Mesothelial cell of epicardium (in vitro differentiated cells): Measurements from ENCODE around the gene TKT. TPM values are rescaled to one million over a fixed set of nuclear protein-coding genes. Genes with fewer than 3 reads are reported as not detected.

Experiments used
- DNase-seq, 2 experiments: peaks; one replicate each; pipeline ENCODE4 v3.0.0; 2021; ENCODE audit warnings: low spot score in 2 of 2; ENCODE audit not compliant: unreplicated experiment in 2 of 2
- H3K27ac Mint-ChIP-seq: 2 replicates; pipeline ENCODE4 v1.8.0; 2021; ENCODE audit warnings: mixed read lengths
- H3K27me3 Mint-ChIP-seq: 2 replicates; pipeline ENCODE4 v1.8.0; 2021; ENCODE audit warnings: low read depth, mixed read lengths
- H3K36me3 Mint-ChIP-seq: 2 replicates; pipeline ENCODE4 v1.8.0; 2021; ENCODE audit warnings: mixed read lengths
- H3K4me1 Mint-ChIP-seq: 2 replicates; pipeline ENCODE4 v1.8.0; 2021; ENCODE audit warnings: mixed read lengths
- H3K4me3 Mint-ChIP-seq: 2 replicates; pipeline ENCODE4 v1.8.0; 2021; ENCODE audit warnings: mild to moderate bottlenecking, moderate library complexity, mixed read lengths
- H3K9me3 Mint-ChIP-seq: 2 replicates; pipeline ENCODE4 v1.8.0; 2021; ENCODE audit warnings: mixed read lengths
- total RNA-seq: library from RNA; stranded (reverse); gene quantifications from 3 replicates; pipeline ENCODE4 v1.2.1, GENCODE V29; 2021
- TF ChIP-seq, protein P1 (sequence below): fragments of 200-600 bp; sonication (generic); IDR thresholded peaks from one replicate; pipeline ENCODE4 v1.5.0; 2021; ENCODE audit warnings: antibody characterized with exemption; ENCODE audit not compliant: unreplicated experiment

Gene TKT
- total RNA-seq, 1 donor from 2014 or later, result 181 TPM

DNA sequence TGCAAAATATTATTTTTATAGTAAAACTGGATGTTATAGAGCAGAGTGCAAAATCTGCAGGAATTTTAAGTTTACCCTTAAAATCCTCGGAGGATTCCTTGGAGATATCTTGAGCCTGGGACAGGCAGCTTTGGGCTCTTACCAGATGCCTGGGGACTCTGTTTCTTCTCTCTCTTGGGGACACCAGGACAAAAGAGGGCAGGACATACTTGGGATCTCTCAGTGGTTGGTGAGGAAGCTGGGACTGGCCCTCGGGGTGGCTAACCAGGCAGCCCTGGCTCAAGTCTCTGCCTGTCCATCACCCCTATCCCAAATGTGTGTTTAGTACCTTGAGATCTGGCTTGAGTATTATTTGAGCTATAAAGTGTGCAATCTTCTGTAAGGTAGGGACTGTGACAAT, 38.6 kb downstream of the TKT start:
- Mint-ChIP-seq H3K4me1 (no peaks in the 10 kb centered on the region), H3K4me3 (no peak overlapping the region), H3K36me3 (no peaks in the 10 kb centered on the region), H3K9me3 (no peaks in the 10 kb centered on the region), H3K27me3 (peaks cover 9% of the 10 kb centered on the region), H3K27ac (no peak overlapping the region)
- no peak for DNase-seq
- TF ChIP-seq, protein P1, sequence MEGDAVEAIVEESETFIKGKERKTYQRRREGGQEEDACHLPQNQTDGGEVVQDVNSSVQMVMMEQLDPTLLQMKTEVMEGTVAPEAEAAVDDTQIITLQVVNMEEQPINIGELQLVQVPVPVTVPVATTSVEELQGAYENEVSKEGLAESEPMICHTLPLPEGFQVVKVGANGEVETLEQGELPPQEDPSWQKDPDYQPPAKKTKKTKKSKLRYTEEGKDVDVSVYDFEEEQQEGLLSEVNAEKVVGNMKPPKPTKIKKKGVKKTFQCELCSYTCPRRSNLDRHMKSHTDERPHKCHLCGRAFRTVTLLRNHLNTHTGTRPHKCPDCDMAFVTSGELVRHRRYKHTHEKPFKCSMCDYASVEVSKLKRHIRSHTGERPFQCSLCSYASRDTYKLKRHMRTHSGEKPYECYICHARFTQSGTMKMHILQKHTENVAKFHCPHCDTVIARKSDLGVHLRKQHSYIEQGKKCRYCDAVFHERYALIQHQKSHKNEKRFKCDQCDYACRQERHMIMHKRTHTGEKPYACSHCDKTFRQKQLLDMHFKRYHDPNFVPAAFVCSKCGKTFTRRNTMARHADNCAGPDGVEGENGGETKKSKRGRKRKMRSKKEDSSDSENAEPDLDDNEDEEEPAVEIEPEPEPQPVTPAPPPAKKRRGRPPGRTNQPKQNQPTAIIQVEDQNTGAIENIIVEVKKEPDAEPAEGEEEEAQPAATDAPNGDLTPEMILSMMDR, result no peak

- H3K27me3 Mint-ChIP-seq, result peaks cover 9% of the 10 kb centered on the region
- H3K9me3 Mint-ChIP-seq, result no peaks in the 10 kb centered on the region
- H3K36me3 Mint-ChIP-seq, result no peaks in the 10 kb centered on the region
- H3K4me3 Mint-ChIP-seq, result no peak overlapping the region
- no peak for DNase-seq
- no peaks in the 10 kb centered on the region for H3K4me1 Mint-ChIP-seq
- H3K27ac Mint-ChIP-seq, result no peak overlapping the region
- TF ChIP-seq, protein P1, result no peak
Measured at GRCh38 chr3:53216723-53217122, 39.1 kb downstream of the TKT start.

- DNase-seq, result no peak
Measured at GRCh38 chr3:53215816-53216215, 40.0 kb downstream of the TKT start.

DNA sequence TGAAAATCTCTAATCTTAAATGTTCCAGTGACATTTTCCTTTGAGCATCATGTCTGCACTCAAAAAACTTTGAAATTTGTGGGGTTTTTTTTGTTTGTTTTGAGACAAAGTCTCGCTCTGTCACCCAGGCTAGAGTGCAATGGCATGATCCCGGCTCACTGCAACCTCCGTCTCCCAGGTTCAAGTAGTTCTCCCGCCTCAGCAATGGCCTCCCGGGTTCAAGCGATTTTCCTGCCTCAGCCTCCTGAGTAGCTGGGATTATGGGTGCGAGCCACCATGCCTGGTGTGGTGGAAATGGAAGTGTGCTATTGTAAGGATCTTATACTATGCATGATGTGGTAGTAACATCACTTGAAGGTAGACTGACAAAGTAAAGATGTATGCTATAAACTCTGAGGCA, 42.5 kb downstream of the TKT start:
- peaks cover 3% of the 10 kb centered on the region for H3K9me3 Mint-ChIP-seq
- H3K27me3 Mint-ChIP-seq, result peaks cover 11% of the 10 kb centered on the region
- TF ChIP-seq, protein P1, result no peak

More at GRCh38 chr3:53215816-53216215, 40.0 kb downstream of the TKT start:
- Mint-ChIP-seq H3K4me1 (no peaks in the 10 kb centered on the region), H3K36me3 (no peaks in the 10 kb centered on the region), H3K27ac (no peak overlapping the region), H3K9me3 (no peaks in the 10 kb centered on the region), H3K4me3 (no peak overlapping the region), H3K27me3 (peaks cover 11% of the 10 kb centered on the region)
- TF ChIP-seq, protein P1, result no peak

GRCh38 chr3:53211706-53212702, 43.8 kb downstream of the TKT start:
- no peak overlapping the region for H3K4me3 Mint-ChIP-seq
- no peaks in the 10 kb centered on the region for H3K36me3 Mint-ChIP-seq

More for the DNA sequence above, 42.5 kb downstream of the TKT start:
- H3K36me3 Mint-ChIP-seq, result no peaks in the 10 kb centered on the region
- H3K27ac Mint-ChIP-seq, result no peak overlapping the region
- no peak overlapping the region for H3K4me3 Mint-ChIP-seq
- no peak for DNase-seq
- no peaks in the 10 kb centered on the region for H3K4me1 Mint-ChIP-seq

More at GRCh38 chr3:53211706-53212702, 43.8 kb downstream of the TKT start:
- Mint-ChIP-seq H3K4me1 (no peaks in the 10 kb centered on the region), H3K27me3 (peaks cover 8% of the 10 kb centered on the region), H3K27ac (no peak overlapping the region), H3K9me3 (peaks cover 3% of the 10 kb centered on the region)
- TF ChIP-seq, protein P1, result no peak
- DNase-seq, result no peak
